ENCODE results near the gene GMFB. TPM values are rescaled to one million over a fixed set of nuclear protein-coding genes. Genes with fewer than 3 reads are reported as not detected.

Gene GMFB
- total RNA-seq, 1 experiment from 2014 or later, result 53.8 TPM

DNA sequence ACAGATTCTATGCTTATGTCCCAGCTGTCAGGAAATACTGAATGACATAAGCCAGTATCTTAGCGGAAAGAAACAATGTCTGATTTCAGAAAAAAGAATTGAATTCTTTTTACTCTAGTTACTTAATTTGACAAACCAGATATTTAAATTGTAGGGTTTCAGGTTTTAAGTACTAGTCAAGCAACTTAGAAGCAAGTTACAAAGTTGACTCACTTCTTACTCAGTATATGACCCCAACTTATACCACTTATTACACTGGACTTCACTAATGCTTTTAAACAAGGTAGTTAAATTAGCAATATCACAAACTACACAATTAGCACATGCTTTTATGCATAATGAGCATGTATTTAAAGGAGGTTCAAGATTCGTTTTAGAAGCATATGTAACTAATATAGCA, 7.1 kb downstream of the GMFB start:
- ChIA-PET RAD21 (ENCODE audit: low non-redundant PET in 1 of 2, low total read pairs in 2 of 2, uncharacterized antibody in 2 of 2, unreplicated experiment in 2 of 2) (no interaction called here), CTCF (no interaction called here), POLR2A (no interaction called here)
- no peak overlapping the region for H3K4me3 ChIP-seq (replicated peaks in 1 of 2; ENCODE audit: low read depth in 1 of 2, low read length in 2 of 2)
- no peak overlapping the region for H3K9ac ChIP-seq (ENCODE audit: low read length)
- no peaks in the 10 kb centered on the region for H3K9me2 ChIP-seq (ENCODE audit: insufficient read depth)
- no peaks in the 10 kb centered on the region for H3K27me3 ChIP-seq (ENCODE audit: insufficient read depth, low read length)
- H3K27ac ChIP-seq (ENCODE audit: low read depth, low read length), result no peak overlapping the region
- peaks cover 21 to 31% of the 10 kb centered on the region in 2 experiments for H3K36me3 ChIP-seq (ENCODE audit: control insufficient read depth in 1 of 2, insufficient read depth in 2 of 2, low read length in 2 of 2)
- BruUV-seq (replicated peaks), result no TSS peak
- TF ChIP-seq EGR1 (IDR thresholded peaks at IDR 0.05; ENCODE audit: low read depth) (no peak), EZH2 (IDR thresholded peaks at IDR 0.05) (no peak), POLR2AphosphoS5 (IDR thresholded peaks at IDR 0.05; ENCODE audit: low read depth, low read length) (no peak), EZH2phosphoT487 (IDR thresholded peaks at IDR 0.05; ENCODE audit: borderline replicate concordance) (no peak), ZNF274 (IDR thresholded peaks at IDR 0.05; ENCODE audit: low read depth, low read length) (no peak), POLR2A (IDR thresholded peaks at IDR 0.05; ENCODE audit: borderline replicate concordance, extremely low read depth, insufficient read depth, insufficient read length) (no peak), SP1 (IDR thresholded peaks at IDR 0.05; ENCODE audit: low read depth) (no peak), TCF7L2 (IDR thresholded peaks at IDR 0.05; ENCODE audit: borderline replicate concordance, extremely low read depth, insufficient read depth, insufficient read length) (no peak), CBX3 (IDR thresholded peaks at IDR 0.05; ENCODE audit: low read depth) (no peak), YY1 (IDR thresholded peaks at IDR 0.05; ENCODE audit: extremely low read depth, insufficient replicate concordance, low read depth, low read length) (no peak), FOSL1 (IDR thresholded peaks at IDR 0.05; ENCODE audit: low read depth) (no peak), SRF (IDR thresholded peaks at IDR 0.05; ENCODE audit: low read depth) (no peak)
- TF ChIP-seq, protein P1, sequence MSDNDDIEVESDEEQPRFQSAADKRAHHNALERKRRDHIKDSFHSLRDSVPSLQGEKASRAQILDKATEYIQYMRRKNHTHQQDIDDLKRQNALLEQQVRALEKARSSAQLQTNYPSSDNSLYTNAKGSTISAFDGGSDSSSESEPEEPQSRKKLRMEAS (IDR thresholded peaks at IDR 0.05), result no peak
- TF ChIP-seq, protein P2, sequence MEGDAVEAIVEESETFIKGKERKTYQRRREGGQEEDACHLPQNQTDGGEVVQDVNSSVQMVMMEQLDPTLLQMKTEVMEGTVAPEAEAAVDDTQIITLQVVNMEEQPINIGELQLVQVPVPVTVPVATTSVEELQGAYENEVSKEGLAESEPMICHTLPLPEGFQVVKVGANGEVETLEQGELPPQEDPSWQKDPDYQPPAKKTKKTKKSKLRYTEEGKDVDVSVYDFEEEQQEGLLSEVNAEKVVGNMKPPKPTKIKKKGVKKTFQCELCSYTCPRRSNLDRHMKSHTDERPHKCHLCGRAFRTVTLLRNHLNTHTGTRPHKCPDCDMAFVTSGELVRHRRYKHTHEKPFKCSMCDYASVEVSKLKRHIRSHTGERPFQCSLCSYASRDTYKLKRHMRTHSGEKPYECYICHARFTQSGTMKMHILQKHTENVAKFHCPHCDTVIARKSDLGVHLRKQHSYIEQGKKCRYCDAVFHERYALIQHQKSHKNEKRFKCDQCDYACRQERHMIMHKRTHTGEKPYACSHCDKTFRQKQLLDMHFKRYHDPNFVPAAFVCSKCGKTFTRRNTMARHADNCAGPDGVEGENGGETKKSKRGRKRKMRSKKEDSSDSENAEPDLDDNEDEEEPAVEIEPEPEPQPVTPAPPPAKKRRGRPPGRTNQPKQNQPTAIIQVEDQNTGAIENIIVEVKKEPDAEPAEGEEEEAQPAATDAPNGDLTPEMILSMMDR (IDR thresholded peaks at IDR 0.05 in 2 of 3, conservative IDR thresholded peaks at IDR 0.05 in 1 of 3; ENCODE audit: borderline replicate concordance in 1 of 3, insufficient read depth in 1 of 3, low read depth in 2 of 3, low read length in 2 of 3), result no peak
- TF ChIP-seq, protein P3, sequence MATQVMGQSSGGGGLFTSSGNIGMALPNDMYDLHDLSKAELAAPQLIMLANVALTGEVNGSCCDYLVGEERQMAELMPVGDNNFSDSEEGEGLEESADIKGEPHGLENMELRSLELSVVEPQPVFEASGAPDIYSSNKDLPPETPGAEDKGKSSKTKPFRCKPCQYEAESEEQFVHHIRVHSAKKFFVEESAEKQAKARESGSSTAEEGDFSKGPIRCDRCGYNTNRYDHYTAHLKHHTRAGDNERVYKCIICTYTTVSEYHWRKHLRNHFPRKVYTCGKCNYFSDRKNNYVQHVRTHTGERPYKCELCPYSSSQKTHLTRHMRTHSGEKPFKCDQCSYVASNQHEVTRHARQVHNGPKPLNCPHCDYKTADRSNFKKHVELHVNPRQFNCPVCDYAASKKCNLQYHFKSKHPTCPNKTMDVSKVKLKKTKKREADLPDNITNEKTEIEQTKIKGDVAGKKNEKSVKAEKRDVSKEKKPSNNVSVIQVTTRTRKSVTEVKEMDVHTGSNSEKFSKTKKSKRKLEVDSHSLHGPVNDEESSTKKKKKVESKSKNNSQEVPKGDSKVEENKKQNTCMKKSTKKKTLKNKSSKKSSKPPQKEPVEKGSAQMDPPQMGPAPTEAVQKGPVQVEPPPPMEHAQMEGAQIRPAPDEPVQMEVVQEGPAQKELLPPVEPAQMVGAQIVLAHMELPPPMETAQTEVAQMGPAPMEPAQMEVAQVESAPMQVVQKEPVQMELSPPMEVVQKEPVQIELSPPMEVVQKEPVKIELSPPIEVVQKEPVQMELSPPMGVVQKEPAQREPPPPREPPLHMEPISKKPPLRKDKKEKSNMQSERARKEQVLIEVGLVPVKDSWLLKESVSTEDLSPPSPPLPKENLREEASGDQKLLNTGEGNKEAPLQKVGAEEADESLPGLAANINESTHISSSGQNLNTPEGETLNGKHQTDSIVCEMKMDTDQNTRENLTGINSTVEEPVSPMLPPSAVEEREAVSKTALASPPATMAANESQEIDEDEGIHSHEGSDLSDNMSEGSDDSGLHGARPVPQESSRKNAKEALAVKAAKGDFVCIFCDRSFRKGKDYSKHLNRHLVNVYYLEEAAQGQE (IDR thresholded peaks at IDR 0.05; ENCODE audit: low read depth), result no peak
- H3K4me1 ChIP-seq (ENCODE audit: control insufficient read depth in 1 of 2, insufficient read depth in 2 of 2, low read length in 2 of 2), result peaks cover 2 to 5% of the 10 kb centered on the region in 2 experiments; a peak in 3 of 4 replicates
- no peak overlapping the region for H3K4me2 ChIP-seq (ENCODE audit: low read length)
- no peaks in the 10 kb centered on the region for H3K9me3 ChIP-seq (ENCODE audit: control insufficient read depth in 1 of 2, insufficient read depth in 1 of 2, low read depth in 1 of 2, low read length in 2 of 2)
- H4K20me1 ChIP-seq (ENCODE audit: insufficient read depth), result 0 out of 2 replicates have a peak, but pooled peaks cover 4% of the 10 kb centered on the region
- ATAC-seq, result no peak
- H2AFZ ChIP-seq (ENCODE audit: low read depth, low read length, poor library complexity, severe bottlenecking), result no peak overlapping the region
- intact Hi-C loops (cut with micrococcal nuclease), result no loop called here
- H3K79me2 ChIP-seq (ENCODE audit: insufficient read depth, low read length), result peaks cover 68% of the 10 kb centered on the region
- no peak for DNase-seq (ENCODE audit: low read depth, low spot score)
